HepG2 (cell line): Measurements from ENCODE around the gene PRRC1. TPM values are rescaled to one million over a fixed set of nuclear protein-coding genes. Genes with fewer than 3 reads are reported as not detected.

Experiments used
- ATAC-seq: fragments of 200-7000 bp; cut with Tn5 transposase; 3 replicates; pipeline ENCODE4 v1.9.1; 2020; ENCODE audit warnings: mild to moderate bottlenecking, moderate library complexity
- BruUV-seq: library from RNA; stranded (reverse); fragments of 400-500 nt; replicated peaks from 2 replicates; lab custom pipeline; 2021; lab: Mats Ljungman, UMichigan
- CTCF ChIA-PET: fragments of 300-600 bp; formaldehyde crosslinking; extraction: SDS; loops from one replicate; lab custom pipeline; 2021; ENCODE audit warnings: low total read pairs, inconsistent platforms, low intra/inter-chr PET ratio; lab: Yijun Ruan, JAX
- POLR2A ChIA-PET: fragments of 350-600 bp; sonication (Branson Sonifier 250); formaldehyde crosslinking; loops from one replicate; lab custom pipeline; 2020; ENCODE audit warnings: antibody characterized with exemption, inconsistent platforms; lab: Yijun Ruan, JAX
- DNase-seq: peaks from one replicate; pipeline ENCODE4 v3.0.0-alpha.2; 2015; ENCODE audit warnings: low spot score
- FAIRE-seq: peaks from 3 replicates; lab custom pipeline; 2011; peaks lifted over from hg19 to GRCh38; lab: Jason Lieb, UNC
- H2AFZ ChIP-seq: one replicate; pipeline ENCODE4 v1.6.1; 2011; ENCODE audit warnings: low read length, inconsistent platforms
- H3K27ac ChIP-seq: fragments of 300-600 bp; 3 replicates; pipeline ENCODE4 v1.8.0; 2011; ENCODE audit warnings: mixed run types, mild to moderate bottlenecking, mixed read lengths, low read length, inconsistent platforms; ENCODE audit not compliant: insufficient read depth; ENCODE audit errors: extremely low read length
- H3K27me3 ChIP-seq, 2 experiments: fragments of 200-600 bp in 1 of 2; 2 replicates in 1 of 2; 3 replicates in 1 of 2; pipeline versions ENCODE4 v1.6.0 to v1.8.0; 2011; ENCODE audit warnings: low read length in 2 of 2, mild to moderate bottlenecking in 2 of 2, moderate library complexity in 2 of 2, inconsistent platforms in 1 of 2; ENCODE audit not compliant: insufficient read depth in 2 of 2, control insufficient read depth in 1 of 2
- H3K36me3 ChIP-seq, 2 experiments: fragments of 200-600 bp in 1 of 2; replicated peaks in 1 of 2; 2 replicates in 1 of 2; 3 replicates in 1 of 2; pipeline versions ENCODE4 v1.5.1 to v1.8.0; 2011; ENCODE audit warnings: low read length in 2 of 2, inconsistent platforms in 1 of 2; ENCODE audit not compliant: insufficient read depth in 2 of 2, control insufficient read depth in 1 of 2
- H3K4me1 ChIP-seq: 2 replicates; pipeline ENCODE4 v1.5.1; 2012; ENCODE audit warnings: low read length, inconsistent platforms; ENCODE audit not compliant: insufficient read depth
- H3K4me2 ChIP-seq: 2 replicates; pipeline ENCODE4 v1.6.0; 2011; ENCODE audit warnings: low read depth, low read length, inconsistent platforms
- H3K4me3 ChIP-seq, 3 experiments: fragments of 200-600 bp in 1 of 3; sonication (generic), shearing (Covaris generic) in 1 of 3; replicated peaks in 1 of 3; 2 replicates each; pipeline ENCODE4 v1.5.1; 2011 to 2016; ENCODE audit warnings: low read length in 3 of 3, inconsistent platforms in 2 of 3, low read depth in 2 of 3, mild to moderate bottlenecking in 2 of 3, control low read depth in 1 of 3, mixed read lengths in 1 of 3; ENCODE audit not compliant: insufficient read depth in 1 of 3
- H3K79me2 ChIP-seq: one replicate; pipeline ENCODE4 v1.6.1; 2011; ENCODE audit warnings: low read length, inconsistent platforms; ENCODE audit not compliant: insufficient read depth
- H3K9ac ChIP-seq: 2 replicates; pipeline ENCODE4 v1.6.0; 2011; ENCODE audit warnings: mild to moderate bottlenecking, low read depth, low read length, inconsistent platforms; ENCODE audit not compliant: insufficient read depth
- H3K9me3 ChIP-seq: 2 replicates; pipeline ENCODE4 v1.5.1; 2012; ENCODE audit warnings: mild to moderate bottlenecking, low read length
- H4K20me1 ChIP-seq: 2 replicates; pipeline ENCODE4 v1.6.0; 2011; ENCODE audit warnings: inconsistent platforms, mild to moderate bottlenecking, low read length, moderate library complexity; ENCODE audit not compliant: insufficient read depth
- CAMTA2 ChIP-seq: sonication (generic); formaldehyde crosslinking; IDR thresholded peaks from 2 replicates; pipeline ENCODE4 v1.4.0; 2020; ENCODE audit warnings: mild to moderate bottlenecking, missing genetic modification reagents, borderline replicate concordance
- CREBL2 ChIP-seq: sonication (generic); formaldehyde crosslinking; IDR thresholded peaks from 2 replicates; pipeline ENCODE4 v1.8.1; 2023; ENCODE audit warnings: missing genetic modification reagents, mild to moderate bottlenecking, borderline replicate concordance
- FOXO1 ChIP-seq: sonication (generic); formaldehyde crosslinking; IDR thresholded peaks from 2 replicates; pipeline ENCODE4 v1.4.0; 2020; ENCODE audit warnings: missing genetic modification reagents
- GLI4 ChIP-seq: sonication (generic); formaldehyde crosslinking; IDR thresholded peaks from 2 replicates; pipeline ENCODE4 v1.5.1; 2020; ENCODE audit warnings: missing genetic modification reagents, mild to moderate bottlenecking, moderate library complexity, borderline replicate concordance
- HNRNPH1 ChIP-seq: fragments of 200-400 bp; formaldehyde crosslinking; optimal IDR thresholded peaks from 2 replicates; pipeline ENCODE3; 2017; ENCODE audit warnings: mild to moderate bottlenecking, low read depth, low read length
- HOXA3 ChIP-seq: sonication (generic); formaldehyde crosslinking; IDR thresholded peaks from 2 replicates; pipeline ENCODE4 v1.5.0; 2020; ENCODE audit warnings: missing genetic modification reagents
- IRF2 ChIP-seq: IDR thresholded peaks from 2 replicates; pipeline ENCODE4 v1.6.1; 2018; ENCODE audit warnings: missing genetic modification reagents, missing compliant biosample characterization
- STAG1 ChIP-seq: sonication (generic); formaldehyde crosslinking; IDR thresholded peaks from 2 replicates; pipeline ENCODE4 v1.4.0; 2020; ENCODE audit warnings: missing genetic modification reagents
- ZNF124 ChIP-seq: sonication (generic); formaldehyde crosslinking; IDR thresholded peaks from 2 replicates; pipeline ENCODE4 v1.4.0; 2020; ENCODE audit warnings: missing genetic modification reagents
- ZNF530 ChIP-seq: sonication (generic); formaldehyde crosslinking; IDR thresholded peaks from 2 replicates; pipeline ENCODE4 v1.5.0; 2020; ENCODE audit warnings: low read depth, mild to moderate bottlenecking, missing genetic modification reagents
- ZNF720 ChIP-seq: sonication (generic); formaldehyde crosslinking; IDR thresholded peaks from 2 replicates; pipeline ENCODE4 v1.4.0; 2020; ENCODE audit warnings: missing genetic modification reagents
- WGBS: methylation state at CpG from one replicate; pipeline ENCODE4 v1.1.6; 2017; ENCODE audit warnings: low lambda C conversion rate; 5-methylcytosine and 5-hydroxymethylcytosine counted together
- in situ Hi-C: cut with HindIII; loops from 2 replicates; pipeline ENCODE4 v1.10.0; 2017; ENCODE audit warnings: low pct_unique_long_range_greater_than_20kb; ENCODE audit not compliant: extremely low pct_ligation_motif_present
- intact Hi-C: fragments of 100-400 bp; cut with micrococcal nuclease; formaldehyde crosslinking; loops from one replicate; pipeline ENCODE4 v1.10.0; 2022; ENCODE audit not compliant: unreplicated experiment
- polyA plus RNA-seq, 8 experiments: library from polyadenylated mRNA; depleted of rRNA in 3 of 8; stranded (reverse) in 7 of 8; unstranded in 1 of 8; fragments of >200 nt; fragmentation: Illumina TruSeq in 4 of 8; extraction: Trizol in 4 of 8; gene quantifications; 2 replicates each; pipeline versions ENCODE4 v1.2.1 to v1.2.3, GENCODE V29; 2011 to 2016; ENCODE audit warnings: low read depth in 4 of 8, missing spikeins in 1 of 8, mixed read lengths in 1 of 8; ENCODE audit not compliant: insufficient read depth in 1 of 8
- total RNA-seq, 5 experiments: library from RNA; depleted of rRNA; stranded (reverse); fragments of >200 nt; fragmentation: Illumina TruSeq; extraction: Trizol; gene quantifications; 2 replicates each; pipeline ENCODE4 v1.2.3, GENCODE V29; 2016; ENCODE audit warnings: low read depth in 1 of 5

The PRRC1 gene
- total and polyA plus RNA-seq, 2 of the 13 experiments (the other 11 are each of a cell fraction or from before 2014, with no cell fraction given): 48.5 to 51.9 TPM

GRCh38 chr5:127498548-127498947 lies 18.9 kb upstream of the PRRC1 start:
- DNase-seq: no peak
- Histone ChIP-seq H3K4me2 (no peak overlapping the region), H3K9ac (no peak overlapping the region), H3K4me3 (no peak overlapping the region), H3K36me3 (no peaks in the 10 kb centered on the region), H3K27ac (no peak overlapping the region), H3K4me1 (no peaks in the 10 kb centered on the region), H3K27me3 (no peaks in the 10 kb centered on the region; a peak in 1 of 5 replicates), H3K9me3 (no peaks in the 10 kb centered on the region), H3K79me2 (no peaks in the 10 kb centered on the region), H2AFZ (no peak overlapping the region), H4K20me1 (no peaks in the 10 kb centered on the region)
- no peak for ATAC-seq
- no TSS peak for BruUV-seq
- in situ Hi-C loops (no loop called here), intact Hi-C loops (no loop called here)
- TF ChIP-seq ZNF124 (CRISPR knock-in tag) (no peak), GLI4 (CRISPR knock-in tag) (no peak), HNRNPH1 (no peak)
- WGBS: 9% methylated on average over 1 of the region's 1 CpG
- CTCF ChIA-PET: no interaction called here
- no peak for FAIRE-seq
- POLR2A ChIA-PET: no interaction called here

GRCh38 chr5:127505905-127506304 lies 11.5 kb upstream of the PRRC1 start:
- H3K27me3 ChIP-seq: no peaks in the 10 kb centered on the region; a peak in 1 of 5 replicates
- no peaks in the 10 kb centered on the region for H4K20me1 ChIP-seq
- no peaks in the 10 kb centered on the region for H3K4me1 ChIP-seq
- ATAC-seq (no peak), DNase-seq (no peak), FAIRE-seq (no peak)
- H3K9me3 ChIP-seq: no peaks in the 10 kb centered on the region
- no peaks in the 10 kb centered on the region for H3K79me2 ChIP-seq
- H2AFZ ChIP-seq: no peak overlapping the region
- intact Hi-C loops: no loop called here
- TF ChIP-seq FOXO1 (CRISPR knock-in tag) (no peak), CREBL2 (no peak), CAMTA2 (CRISPR knock-in tag) (no peak), ZNF720 (no peak), HOXA3 (CRISPR knock-in tag) (no peak), ZNF530 (no peak), STAG1 (CRISPR knock-in tag) (no peak), IRF2 (CRISPR knock-in tag) (no peak)
- ChIA-PET CTCF (no interaction called here), POLR2A (no interaction called here)
- H3K9ac ChIP-seq: no peak overlapping the region
- no peaks in the 10 kb centered on the region for H3K36me3 ChIP-seq
- BruUV-seq: no TSS peak
- H3K4me3 ChIP-seq: no peak overlapping the region
- in situ Hi-C loops: no loop called here
- 49% methylated on average over 2 of the region's 2 CpGs for WGBS
- H3K4me2 ChIP-seq: no peak overlapping the region
- no peak overlapping the region for H3K27ac ChIP-seq
